Left renal cortex interstitium (tissue), 4 donors: ENCODE data around the gene PGLYRP4. TPM values are rescaled to one million over a fixed set of nuclear protein-coding genes. Genes with fewer than 3 reads are reported as not detected.

Experiments used
- DNase-seq, 4 donors: peaks; one replicate each; pipeline ENCODE4 v3.0.0-alpha.2; 2013; ENCODE audit warnings: low read depth in 4 of 4, low spot score in 2 of 4, missing footprints in 1 of 4
- polyA plus RNA-seq, 4 donors: library from polyadenylated mRNA; unstranded; fragments of 120-200 nt; gene quantifications; one replicate each; pipeline ENCODE4 v1.2.1, GENCODE V29; 2013; ENCODE audit not compliant: insufficient read length in 4 of 4

Gene PGLYRP4
- polyA plus RNA-seq, 4 donors, result not detected

DNA sequence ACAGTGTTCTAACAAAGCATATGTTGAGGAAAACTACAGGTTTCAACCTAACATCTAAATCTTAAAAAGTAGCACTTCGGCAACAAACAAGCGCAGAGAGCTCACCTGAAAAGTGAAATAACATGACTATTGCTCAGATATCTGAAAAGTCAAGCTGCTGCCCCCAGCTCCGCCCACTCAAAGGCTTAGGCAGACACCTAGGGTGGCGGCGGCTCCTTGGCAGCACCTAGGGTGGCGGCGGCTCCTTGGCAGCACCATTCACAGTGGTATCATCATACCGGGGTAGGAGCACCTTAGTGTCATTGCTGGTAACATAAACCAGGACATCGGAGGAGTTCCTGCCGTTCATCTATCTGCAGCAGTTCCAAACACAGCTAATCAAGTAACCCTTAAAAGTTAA, 30.9 kb upstream of the PGLYRP4 start:
- no peak for DNase-seq

DNA sequence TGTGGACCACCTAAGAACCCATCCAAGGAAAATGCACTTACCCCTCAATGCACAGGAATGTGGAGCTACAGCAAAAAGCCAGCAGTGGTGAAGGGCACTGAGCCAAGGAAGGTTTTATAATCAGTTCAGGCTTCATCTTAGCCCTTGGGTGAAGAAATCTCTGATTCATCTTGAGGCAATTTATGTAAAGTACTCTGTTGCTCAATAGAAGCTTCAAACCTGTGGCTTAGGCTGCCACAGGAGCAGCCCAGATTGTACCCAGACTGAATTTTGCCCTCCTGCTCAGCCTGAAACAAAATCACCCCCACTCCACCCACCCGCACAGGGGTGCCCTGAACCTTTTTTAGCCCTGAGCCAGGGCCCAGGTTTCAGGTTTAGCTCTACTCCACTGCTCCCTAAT, 26.9 kb upstream of the PGLYRP4 start, which contains the start of gene S100A12:
Gene S100A12, minus strand, starts transcription at position 111 of the 400 bp plus-strand sequence. CDS start 1,029 bp downstream, outside the sequence.
- no peak for DNase-seq

DNA sequence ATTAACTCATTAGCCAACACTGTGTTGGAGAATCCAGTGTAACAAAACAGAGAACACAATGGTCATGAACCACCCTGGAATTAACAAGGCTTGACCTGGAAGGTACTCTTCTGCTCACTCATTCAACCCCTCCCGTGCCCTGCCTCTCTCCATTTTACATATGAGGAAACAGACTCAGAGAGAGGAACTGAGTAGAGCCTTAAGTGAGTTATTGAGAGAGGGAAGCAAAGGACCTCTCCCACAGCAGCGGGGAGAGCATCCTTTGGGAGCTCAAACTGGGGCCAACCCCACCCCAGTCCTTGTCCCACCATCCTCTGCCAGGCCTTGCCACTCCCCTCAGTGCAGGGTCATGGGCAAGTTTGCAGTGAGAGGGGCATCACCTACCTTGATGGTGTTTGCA, 25.4 kb upstream of the PGLYRP4 start:
- DNase-seq, result no peak

DNA sequence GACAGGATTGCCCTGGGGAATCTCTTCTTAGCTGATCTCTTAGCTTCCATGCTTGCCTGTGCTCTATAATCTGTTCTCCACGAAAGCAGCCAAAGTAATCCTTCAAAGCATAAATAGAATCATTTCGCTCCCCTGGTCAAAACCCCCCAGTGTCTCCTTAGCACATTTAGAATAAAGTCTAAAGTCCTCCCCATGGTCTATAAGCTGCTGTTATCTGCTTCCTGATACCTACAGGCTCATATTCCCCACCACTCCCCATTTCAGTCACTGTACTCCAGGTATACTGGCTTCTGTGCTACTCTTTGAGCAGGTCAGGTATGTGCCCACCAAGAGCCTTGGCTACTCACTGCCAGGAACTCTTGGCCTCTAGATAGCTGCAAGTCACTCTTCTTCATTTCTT, 23.9 kb upstream of the PGLYRP4 start:
- no peak for DNase-seq

DNA sequence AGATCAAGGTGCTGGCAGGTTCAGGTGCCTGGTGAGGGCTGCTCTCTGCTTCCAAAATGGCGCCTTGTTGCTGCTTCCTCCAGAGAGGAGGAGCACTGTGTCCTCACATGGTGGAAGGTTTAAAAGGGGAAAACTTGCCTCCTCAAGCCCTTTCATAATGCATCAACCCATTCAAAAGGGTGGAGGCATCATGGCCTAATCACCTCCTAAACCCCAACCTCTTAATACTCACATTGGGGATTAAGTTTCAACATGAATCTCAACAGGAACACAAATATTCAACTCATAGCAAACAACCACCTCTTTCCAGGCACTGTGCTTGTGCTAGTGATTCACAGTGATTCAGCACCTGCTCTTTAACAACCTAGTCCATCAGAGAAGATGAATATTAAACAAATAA, 22.6 kb upstream of the PGLYRP4 start:
- DNase-seq, result no peak

DNA sequence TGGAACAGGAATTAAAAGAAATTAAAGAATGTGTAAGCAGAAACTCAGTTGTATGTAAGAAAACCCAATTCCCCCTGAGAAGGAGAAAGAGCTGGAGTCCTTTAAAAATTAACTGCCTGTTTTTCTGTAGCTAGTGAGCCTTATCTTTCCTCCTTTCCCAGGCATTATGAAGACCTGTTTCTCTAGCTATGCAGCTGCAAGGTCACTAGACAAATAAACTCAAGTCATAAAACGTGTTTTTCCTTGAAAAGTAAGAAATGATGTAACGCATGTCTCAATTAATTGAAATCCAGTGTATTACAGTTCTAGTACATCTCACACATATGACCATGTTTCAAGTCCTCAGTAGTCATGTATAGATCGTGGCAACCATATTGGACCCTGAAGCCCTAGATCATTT, 21.5 kb upstream of the PGLYRP4 start:
- DNase-seq, result no peak

DNA sequence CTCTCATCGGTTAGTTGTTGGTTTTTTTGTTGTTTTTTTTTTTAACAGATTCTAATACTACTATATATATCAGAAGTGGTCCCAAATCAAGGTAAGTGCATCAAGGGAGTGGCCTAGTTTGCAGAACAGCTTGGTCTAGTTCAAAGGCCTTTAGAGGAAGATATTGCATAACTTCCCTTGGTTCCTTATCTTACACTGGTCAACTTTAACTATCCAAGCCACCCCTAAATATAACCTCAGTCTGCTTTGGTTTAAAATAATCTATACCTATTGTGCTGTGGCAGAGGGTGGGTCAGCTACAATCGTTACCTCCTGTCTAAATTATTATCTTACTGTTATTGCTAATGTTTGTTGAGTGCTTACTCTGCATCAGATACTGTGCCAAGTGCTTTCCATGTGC, 19.9 kb upstream of the PGLYRP4 start:
- DNase-seq, result no peak

DNA sequence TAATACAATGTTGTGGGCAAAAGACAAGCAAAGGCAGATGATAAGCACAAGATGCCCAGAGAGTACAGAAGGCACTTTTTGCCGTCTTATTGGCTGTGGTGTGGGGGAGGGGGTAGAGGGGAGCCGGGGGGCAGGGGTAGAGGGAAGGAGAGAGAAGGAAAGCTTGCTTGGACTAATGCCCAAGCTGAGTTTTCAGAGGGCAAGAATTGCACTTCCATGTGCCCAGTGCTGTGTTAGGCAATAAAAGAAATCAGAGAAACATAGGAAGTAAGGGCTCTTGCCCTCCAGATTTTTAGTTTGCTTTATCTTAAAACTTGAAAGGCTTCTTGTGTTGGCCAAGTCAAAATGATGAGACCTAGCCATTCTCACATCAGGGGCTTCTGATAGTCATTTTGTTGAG, 18.4 kb upstream of the PGLYRP4 start:
- DNase-seq, result no peak

DNA sequence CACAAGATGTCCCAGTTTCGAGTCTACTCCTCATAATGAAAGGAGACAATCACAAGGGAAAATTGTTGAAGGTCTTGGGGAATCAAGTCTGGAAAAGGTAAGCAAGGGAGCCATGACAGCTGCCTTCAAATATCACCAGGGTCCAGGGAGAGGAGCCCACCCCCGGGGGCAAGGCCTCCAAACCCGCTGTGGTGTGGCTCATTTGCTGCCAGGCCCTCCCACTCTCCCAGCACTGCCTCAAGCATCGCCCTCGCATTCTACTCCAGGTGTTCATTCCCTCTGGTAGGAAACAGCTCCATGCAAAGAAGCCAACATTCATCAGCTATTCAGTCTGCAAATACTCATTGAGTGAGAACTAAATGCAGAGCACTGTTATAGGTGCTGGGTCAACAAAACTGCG, 17.6 kb upstream of the PGLYRP4 start:
- DNase-seq, result no peak

DNA sequence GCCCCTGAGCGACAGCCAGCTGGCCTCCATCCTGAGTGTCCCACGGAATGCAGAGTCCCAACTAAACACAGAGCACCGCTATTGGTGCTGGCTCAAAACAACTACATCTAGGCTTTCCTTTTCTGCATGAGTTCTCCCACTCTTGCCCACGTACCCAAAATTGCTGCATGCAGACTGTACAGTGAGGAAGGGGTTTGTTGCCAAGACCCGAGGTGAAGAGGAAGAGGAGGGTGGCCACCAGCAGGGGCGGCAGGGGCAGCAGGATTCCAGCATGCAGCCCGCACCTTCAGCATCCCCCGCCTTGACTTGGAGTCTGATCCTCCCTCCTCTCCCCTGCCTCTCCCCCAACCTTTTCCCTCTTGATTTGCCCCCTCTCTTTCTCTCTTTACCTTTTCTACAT, 17.1 kb upstream of the PGLYRP4 start:
- no peak for DNase-seq

DNA sequence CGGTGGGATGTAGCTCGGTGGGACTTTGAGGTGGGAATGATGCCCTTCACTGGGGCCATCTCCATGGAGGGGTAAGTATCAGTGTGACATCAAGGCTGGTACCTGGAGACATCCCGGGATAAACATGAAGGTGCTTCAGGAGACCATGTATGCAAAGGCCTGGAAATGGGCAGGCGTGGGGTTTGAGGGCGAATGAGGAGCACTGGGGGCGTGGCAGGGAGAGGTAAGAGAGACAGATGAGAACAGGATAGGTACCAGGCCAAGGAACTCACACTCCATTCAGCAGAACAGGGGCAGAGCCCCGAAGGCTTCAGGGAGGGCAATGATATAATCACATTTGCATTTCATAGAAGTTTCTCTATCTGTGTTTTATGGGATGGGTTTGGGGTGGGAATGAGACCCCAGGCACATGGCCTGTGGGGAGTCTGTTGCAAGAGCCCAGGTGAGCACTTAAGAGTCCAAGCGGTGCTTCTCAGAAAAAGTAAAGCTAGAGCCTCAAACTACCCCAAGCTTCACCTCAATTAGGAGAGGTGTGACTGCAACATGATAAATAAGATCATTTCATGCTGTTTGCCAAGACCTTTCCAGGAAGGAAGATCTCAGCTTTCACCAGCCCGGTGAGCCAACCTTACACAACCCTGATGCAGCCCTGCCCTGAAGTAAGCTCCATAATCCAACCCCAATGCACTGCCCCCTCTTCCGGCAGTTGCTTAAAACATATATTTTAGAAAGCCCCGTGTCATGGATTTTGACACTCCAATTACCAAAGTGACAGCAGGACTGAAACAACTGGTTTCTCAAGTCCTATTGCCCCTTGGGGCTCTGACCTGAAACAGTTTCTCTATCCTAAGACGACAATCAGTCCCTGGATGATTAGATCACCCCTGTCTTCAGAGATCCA, 16.4 kb upstream of the PGLYRP4 start:
- no peak for DNase-seq

DNA sequence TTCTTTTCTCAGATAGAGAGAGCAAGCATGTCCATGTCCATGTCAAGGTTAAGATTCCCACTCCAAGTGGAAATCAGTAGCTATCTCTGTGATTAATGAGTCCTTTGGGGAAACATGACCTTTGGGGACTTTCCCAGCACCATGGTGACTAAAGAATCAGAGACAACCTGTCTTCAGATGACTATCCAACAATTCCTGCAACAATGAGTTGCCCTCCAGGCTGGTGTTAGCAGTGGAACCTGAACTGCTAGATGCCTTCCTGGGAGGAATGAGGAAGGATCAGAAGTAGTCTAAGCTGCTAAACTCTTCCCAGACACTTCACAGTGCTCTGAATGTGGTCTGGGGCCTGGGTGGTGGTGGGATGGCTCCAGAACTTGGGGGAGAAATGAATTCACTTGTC, 15.5 kb upstream of the PGLYRP4 start:
- DNase-seq, result no peak

DNA sequence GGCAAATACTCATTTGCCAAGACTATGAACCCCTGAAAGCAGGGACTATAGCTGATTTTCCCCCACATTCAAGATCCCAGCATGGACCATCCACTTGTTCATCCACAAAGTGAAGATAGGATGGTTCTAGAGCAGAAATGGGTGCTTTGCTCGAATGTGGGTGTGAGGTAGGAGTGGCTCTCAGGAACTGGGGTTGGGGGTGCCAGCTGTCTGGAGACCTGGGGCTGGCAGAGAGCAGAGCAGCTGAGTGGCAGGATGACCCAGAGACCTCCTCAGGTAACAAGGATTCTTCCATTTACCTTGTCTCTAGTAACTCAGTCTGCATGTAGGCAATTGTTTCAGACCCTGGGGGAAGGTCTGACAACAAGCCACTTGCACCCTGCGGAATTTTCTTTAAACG, 15.0 kb upstream of the PGLYRP4 start:
- DNase-seq, result no peak

DNA sequence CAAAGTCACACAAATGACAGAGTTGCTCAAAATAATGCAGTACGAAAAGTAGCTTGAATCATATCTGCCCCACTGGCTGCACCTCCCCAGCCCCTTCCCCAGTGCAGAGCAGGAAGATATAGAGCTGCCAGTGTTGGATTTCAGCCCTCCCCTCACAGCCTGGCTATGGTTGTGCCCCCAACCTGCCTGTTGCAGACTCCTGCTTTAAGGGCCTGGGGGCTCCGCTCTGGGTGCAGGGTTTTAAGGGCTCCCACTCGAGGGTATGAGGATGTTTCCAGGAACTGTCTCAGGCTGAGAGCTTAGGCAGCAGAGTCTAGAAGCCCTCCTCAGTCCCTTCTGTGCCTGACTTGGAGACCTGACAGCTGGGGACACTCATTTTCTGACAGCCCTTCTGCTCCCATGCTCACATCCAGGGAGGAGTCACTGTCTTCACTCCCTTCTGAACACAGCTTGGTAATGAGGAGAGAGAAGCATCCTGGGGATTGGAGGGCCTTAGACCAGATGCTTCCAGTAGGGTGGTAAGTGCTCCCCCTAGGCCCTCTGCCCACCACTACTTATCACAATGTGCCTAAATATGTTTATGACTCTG, 13.6 kb upstream of the PGLYRP4 start:
- peak in 3 of 4 donors; percentile 30 to 69 (median 52) for DNase-seq

DNA sequence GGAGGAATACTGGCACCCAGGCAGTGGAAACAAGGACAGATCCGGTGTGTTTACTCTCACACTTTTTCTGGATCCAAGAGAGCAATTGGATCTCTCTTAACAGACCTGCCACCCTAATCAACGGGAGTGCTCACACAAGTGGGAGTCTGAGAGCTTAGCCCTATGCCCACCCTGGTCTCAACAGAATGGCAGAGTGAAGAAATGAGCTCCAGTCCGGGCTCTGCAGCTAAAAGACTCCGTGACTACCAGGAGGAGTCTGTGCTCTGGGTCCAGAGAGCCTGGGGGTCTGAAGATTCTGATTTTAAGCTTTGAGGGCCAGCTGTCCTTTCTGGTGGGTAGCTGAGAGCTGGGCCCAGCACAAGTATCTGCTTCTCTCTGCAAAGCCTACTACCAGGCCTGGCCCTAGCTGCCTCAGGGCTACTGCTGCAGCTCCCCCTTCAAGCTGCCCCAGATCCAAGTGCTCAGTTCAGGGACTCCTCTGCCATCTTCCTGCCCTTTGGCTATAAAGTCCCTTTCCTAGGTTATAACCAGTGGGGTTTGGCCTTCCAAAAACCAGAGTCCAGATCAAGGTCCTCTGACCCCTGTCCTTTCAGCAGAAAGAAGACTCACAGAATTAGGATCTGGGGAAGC, 13.0 kb upstream of the PGLYRP4 start:
- no peak for DNase-seq

DNA sequence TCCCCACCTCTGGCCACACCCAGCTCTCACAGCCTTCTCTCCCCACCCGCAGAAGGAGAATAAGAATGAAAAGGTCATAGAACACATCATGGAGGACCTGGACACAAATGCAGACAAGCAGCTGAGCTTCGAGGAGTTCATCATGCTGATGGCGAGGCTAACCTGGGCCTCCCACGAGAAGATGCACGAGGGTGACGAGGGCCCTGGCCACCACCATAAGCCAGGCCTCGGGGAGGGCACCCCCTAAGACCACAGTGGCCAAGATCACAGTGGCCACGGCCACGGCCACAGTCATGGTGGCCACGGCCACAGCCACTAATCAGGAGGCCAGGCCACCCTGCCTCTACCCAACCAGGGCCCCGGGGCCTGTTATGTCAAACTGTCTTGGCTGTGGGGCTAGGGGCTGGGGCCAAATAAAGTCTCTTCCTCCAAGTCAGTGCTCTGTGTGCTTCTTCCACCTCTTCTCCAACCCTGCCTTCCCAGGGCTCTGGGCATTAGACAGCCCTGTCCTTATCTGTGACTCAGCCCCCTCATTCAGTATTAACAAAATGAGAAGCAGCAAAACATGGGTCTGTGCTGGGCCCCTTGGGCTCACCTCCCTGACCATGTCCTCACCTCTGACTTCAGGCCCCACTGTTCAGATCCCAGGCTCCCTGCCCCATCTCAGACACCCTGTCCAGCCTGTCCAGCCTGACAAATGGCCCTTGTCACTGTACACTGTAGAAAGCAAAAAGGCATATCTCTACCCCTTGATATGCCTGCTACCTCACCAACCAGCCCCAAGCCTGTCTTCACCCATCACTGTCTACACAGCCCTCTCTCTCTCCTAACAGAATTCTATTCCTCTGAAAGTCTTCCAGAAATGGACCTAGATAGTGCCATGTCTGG, 12.2 kb upstream of the PGLYRP4 start:
- no peak for DNase-seq

DNA sequence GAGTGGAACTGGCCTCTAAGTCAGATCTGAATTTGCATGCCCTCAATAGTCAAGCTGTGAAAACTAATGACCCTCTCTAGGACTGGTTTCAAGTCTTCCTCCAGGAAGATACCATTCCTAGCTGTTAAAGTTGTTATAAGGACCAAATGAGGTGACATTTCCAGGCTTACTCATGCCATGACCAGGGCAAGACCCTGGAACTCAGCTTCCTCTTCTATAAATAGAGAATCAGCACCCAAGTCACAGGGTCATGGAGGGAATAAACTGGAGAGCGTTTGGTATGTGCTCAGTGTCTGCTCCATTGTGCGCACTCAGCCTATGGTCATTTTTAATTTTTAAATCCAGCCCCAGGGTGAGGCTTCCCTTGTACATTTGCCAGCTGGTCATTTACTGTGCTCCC, 11.5 kb upstream of the PGLYRP4 start:
- no peak for DNase-seq

DNA sequence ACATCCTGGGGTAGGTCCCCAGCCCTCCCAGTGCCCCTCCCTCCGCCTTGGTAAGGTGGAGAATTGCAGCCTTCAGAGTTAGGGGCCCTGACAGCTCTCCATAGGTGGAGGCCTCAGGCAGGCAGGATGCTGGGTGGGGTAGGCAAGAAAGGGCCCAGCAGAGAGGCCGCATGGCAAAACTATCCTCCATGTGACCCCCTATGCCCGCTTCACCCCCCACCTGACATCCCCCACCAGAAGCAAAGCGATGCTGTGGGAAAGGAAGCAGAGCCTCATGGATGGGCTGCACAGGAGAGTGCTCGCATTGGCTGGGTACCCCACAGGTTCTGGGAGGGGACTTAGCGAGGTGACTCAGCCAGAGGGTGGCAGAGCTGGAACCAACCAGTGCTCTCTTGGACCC, 10.6 kb upstream of the PGLYRP4 start:
- no peak for DNase-seq

DNA sequence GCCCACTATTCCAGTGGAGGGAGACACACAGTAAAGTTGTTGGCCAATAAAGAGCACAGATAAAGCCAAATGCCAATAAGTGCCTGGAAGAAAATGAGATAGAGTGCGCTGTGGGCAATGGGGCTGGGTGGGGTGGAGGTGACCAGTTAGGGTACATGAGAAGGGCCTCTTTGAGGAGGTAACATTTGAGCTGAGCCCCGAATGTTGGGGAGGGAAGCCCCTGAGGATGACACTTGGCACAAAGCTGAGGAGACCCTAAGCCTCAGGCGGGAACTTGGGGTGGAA, 10.0 kb upstream of the PGLYRP4 start:
- no peak for DNase-seq

DNA sequence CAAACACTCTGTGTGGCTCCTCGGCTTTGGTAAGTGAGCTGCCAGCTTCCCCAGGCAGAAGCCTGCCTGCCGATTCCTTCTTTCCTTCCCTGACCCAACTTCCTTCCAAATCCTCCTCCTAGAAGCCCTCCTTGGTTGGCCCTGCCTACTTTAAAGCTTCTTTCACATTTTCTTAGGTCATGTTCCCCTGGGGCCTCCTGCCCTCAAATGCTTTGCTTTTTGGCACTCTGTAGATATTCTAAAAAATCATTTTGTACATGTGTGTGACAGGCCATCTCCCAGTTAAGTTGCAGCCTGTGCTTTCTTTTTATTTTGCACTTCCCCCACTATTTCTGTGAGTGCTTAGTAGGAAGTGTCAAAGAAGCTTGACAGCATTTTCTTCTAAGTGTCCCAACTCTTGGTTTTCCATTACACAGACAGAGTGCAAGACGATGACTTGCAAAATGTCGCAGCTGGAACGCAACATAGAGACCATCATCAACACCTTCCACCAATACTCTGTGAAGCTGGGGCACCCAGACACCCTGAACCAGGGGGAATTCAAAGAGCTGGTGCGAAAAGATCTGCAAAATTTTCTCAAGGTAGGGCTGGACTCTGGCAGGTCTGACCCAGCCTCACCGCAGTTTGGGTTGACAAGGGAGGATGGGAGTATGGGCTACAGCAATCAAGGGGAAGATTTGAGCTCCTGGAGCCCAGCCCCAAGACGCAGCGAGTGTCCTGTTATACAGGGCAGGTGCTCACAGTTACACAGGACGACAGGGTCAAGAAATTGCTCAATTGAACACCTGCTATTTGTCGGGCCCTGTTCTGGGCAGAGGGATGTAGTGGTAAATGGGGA, 9.4 kb upstream of the PGLYRP4 start, which contains the start of gene S100A9:
Gene S100A9, plus strand, starts transcription at position 2 of the 838 bp plus-strand sequence. Its CDS starts 430 bp downstream, at position 432.
- DNase-seq, result no peak
